H1 (cell line): ENCODE results near the gene SH3GL1.

Experiments used
- CBX5 ChIP-seq: fragments of 300-800, 300-1000 bp; sonication (generic); IDR thresholded peaks from 2 replicates; pipeline ENCODE4 v1.7.1; 2016; ENCODE audit warnings: antibody characterized with exemption, low read length, low read depth
- EGR1 ChIP-seq: IDR thresholded peaks from 2 replicates; pipeline ENCODE4 v1.6.1; 2011; ENCODE audit warnings: low read depth, low read length, borderline replicate concordance
- MAFK ChIP-seq: IDR thresholded peaks from 2 replicates; pipeline ENCODE4 v1.6.1; 2012; ENCODE audit warnings: low read depth, mild to moderate bottlenecking, improper control_type of control experiment, low read length
- NANOG ChIP-seq: IDR thresholded peaks from 2 replicates; pipeline ENCODE4 v1.6.1; 2011; ENCODE audit warnings: low read length, low read depth, mild to moderate bottlenecking, inconsistent platforms; ENCODE audit not compliant: insufficient read depth, poor library complexity, severe bottlenecking
- SUZ12 ChIP-seq: fragments of 200-600 bp; sonication (generic); IDR thresholded peaks from 2 replicates; pipeline ENCODE4 v1.6.1; 2012; ENCODE audit warnings: mild to moderate bottlenecking, inconsistent platforms, low read length, moderate library complexity, mixed read lengths
- TF ChIP-seq, protein P1 (sequence below), 3 experiments: IDR thresholded peaks; 1 replicate in 2 of 3; 2 replicates in 1 of 3; pipeline versions ENCODE4 v1.5.1 to v1.6.1; 2011; ENCODE audit warnings: low read length in 3 of 3, mild to moderate bottlenecking in 3 of 3, inconsistent platforms in 2 of 3, low read depth in 1 of 3, moderate library complexity in 1 of 3; ENCODE audit not compliant: insufficient read depth in 1 of 3; ENCODE audit errors: control extremely low read depth in 1 of 3

DNA sequence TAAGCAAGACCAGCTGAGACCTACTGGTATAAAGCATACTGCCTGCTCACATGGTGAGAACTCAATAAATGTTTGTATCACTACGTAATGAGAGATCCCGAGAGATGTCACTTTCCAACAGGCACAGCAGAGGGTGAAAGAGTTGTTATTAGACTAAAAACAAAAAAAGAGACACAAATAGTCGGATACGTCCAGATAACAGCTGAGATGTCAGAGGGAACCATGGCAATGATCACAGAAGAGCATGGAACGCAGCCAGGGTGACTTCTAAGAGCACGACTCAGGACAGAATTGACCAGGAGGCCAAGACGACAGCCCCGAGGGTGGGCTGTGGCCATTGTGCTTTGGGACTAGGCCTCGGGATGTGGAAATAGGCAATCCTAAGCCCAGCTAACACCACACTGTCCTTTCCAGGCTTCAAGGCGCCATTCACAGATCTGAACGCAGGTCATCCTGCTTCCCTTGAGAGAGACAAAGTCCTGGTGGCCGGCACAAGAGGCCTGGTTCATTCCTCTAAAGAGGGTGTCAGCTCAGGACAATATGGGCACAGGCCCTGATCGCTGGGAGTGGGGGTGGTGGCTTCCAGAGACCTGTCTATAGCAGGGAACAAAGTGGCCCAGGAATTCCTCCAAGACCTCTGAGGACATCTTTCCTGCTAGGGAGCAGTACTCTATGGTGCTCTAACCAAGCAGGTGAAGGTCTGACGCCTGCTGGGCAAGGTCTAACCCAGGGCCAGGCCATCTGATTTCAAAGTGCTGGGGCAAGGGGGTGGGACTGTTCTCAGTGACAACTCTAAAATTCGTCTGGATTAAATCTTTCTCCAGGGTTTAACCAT lies 3.2 kb downstream of the SH3GL1 start:
- TF ChIP-seq MAFK (no peak), CBX5 (no peak), SUZ12 (no peak), NANOG (no peak), EGR1 (no peak)
- TF ChIP-seq, protein P1, sequence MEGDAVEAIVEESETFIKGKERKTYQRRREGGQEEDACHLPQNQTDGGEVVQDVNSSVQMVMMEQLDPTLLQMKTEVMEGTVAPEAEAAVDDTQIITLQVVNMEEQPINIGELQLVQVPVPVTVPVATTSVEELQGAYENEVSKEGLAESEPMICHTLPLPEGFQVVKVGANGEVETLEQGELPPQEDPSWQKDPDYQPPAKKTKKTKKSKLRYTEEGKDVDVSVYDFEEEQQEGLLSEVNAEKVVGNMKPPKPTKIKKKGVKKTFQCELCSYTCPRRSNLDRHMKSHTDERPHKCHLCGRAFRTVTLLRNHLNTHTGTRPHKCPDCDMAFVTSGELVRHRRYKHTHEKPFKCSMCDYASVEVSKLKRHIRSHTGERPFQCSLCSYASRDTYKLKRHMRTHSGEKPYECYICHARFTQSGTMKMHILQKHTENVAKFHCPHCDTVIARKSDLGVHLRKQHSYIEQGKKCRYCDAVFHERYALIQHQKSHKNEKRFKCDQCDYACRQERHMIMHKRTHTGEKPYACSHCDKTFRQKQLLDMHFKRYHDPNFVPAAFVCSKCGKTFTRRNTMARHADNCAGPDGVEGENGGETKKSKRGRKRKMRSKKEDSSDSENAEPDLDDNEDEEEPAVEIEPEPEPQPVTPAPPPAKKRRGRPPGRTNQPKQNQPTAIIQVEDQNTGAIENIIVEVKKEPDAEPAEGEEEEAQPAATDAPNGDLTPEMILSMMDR (IDR thresholded peaks at IDR 0.05; ENCODE audit: control extremely low read depth in 1 of 3, insufficient read depth in 1 of 3, low read depth in 1 of 3, low read length in 3 of 3), result no peak
